Amniotic epithelial cell (primary cell): ENCODE data around the gene SPOCD1.
A peak's percentile ranks its signal among the peaks of the same experiment; 100 is the strongest.

Experiments
- DNase-seq: peaks from one replicate; pipeline ENCODE4 v3.0.0-alpha.2; 2010; ENCODE audit warnings: low read depth

Gene SPOCD1

DNA sequence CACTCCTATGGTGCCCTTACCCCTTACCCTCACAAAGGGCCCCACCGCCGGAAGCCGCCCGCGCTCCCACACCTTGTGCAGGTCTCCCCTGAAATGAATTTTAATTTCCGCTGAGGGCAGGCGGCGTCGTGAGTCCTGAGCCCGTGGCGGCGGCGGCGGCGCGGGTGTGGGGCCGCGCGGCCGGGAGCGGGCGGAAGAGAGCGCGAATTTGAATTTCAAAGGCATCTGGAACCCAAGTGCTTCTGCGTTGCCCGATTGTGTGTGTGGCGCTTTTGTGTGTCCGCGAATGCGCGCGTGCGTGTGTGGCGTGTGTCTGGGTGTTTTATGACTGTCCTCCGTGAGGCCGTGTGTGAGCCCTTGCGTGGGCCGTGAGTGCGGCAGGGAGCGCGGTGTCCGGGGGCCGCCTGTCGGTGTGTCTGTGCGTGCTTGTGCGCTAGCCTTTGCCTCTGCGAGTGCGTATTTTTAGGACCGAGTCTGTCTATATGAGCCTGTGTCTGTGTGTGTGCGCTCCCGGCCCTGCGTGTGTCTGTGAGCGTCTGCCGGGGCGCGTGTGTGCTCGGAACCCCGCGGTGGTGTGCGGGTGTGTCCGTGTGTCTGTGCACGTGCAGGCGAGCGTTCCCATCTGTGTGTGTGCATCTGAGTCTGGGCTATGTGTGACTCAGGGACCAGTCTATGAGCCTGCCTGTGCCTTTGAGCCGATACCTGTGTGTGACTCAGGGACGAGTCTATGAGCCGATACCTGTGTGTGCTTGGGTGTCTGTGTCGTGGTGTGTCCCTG, 43.7 kb downstream of the SPOCD1 start:
- no peak for DNase-seq

- no peak for DNase-seq
Observed at GRCh38 chr1:31769720-31770390, 46.0 kb downstream of the SPOCD1 start.

- DNase-seq, result no peak
Observed at GRCh38 chr1:31768939-31769704, 46.7 kb downstream of the SPOCD1 start.

- no peak for DNase-seq
Observed at GRCh38 chr1:31768407-31768907, 47.4 kb downstream of the SPOCD1 start.

DNA sequence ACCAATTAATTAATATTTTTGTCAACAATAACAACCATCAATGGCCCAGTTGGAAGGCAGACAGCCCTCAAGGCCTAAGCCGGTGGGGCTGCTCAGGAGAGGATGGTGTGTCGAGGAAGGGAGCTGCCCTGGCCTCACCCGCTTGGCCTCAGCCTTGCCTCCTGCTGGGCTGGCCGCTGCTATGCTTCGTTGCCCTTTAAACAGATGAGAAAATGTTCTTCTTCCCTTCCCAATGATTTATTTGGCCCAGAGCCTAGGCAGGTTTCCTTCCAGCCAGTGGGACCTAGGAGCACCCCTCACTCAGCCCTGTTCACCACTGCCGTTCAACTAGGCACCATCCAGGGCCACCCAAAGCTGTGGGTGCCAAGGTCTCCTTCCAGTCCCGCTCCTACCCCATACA, 48.6 kb downstream of the SPOCD1 start:
- DNase-seq, result no peak

GRCh38 chr1:31765516-31765915, 50.3 kb downstream of the SPOCD1 start:
- DNase-seq, result no peak

DNA sequence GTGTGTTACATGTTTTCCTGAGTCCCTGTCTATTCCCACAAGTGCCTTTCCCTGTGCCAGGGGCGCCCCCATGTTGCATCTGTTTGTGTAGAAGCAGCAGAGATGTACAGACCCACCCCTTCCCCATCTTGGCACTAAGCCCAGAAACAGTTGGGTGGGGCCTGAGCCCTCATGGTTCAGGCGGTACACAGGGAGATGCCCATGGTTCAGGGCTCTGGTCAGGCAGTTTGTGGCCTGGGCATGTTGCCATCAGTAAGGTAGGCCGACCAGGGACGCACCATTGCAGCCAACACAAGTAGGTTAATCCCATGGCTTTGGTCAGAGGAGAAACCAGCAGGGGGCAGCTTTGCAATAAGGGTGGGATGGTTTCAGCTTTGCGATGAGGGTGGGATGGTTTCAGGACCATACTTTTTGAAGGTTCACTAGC, 50.8 kb downstream of the SPOCD1 start:
- no peak for DNase-seq

DNA sequence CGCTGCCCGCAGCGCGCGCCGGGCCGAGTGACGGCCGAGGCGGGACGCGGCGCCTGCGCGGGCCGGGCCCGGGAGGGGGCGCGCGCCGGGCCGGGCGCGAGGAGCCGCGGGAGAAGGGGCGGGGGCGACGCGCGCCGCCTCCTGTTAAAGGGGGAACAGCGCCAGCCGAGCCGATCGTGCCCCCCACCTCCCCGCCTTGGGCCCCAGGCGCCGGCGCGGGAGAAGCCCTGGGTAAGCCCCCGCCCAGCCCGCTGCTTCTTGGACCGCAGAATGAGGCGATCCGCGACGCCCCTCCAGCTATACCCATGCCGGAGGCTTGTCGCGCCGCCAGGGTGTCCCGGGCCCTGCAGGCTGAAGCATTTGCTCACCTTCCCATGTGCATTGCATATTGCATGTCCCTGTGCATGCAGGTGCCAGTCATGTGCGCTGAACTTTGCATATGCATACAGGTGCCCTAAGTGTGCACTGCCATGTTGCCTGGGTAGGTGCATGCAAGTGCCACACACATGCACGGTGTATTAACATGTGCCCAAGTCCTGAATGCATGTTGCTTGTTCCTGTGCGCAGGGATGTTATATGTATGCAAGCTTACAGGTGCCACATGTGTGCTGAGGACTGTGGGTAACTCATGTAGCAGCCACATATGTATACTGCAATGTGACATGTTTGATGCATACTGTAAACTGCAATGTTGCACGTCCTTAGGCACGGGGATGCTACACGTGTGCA, 51.3 kb downstream of the SPOCD1 start, which contains the start of gene ADGRB2:
TSS of gene ADGRB2 (minus strand) at position 29 of the 729 bp plus-strand sequence. CDS start 7,119 bp downstream, outside the sequence.
- no peak for DNase-seq

DNA sequence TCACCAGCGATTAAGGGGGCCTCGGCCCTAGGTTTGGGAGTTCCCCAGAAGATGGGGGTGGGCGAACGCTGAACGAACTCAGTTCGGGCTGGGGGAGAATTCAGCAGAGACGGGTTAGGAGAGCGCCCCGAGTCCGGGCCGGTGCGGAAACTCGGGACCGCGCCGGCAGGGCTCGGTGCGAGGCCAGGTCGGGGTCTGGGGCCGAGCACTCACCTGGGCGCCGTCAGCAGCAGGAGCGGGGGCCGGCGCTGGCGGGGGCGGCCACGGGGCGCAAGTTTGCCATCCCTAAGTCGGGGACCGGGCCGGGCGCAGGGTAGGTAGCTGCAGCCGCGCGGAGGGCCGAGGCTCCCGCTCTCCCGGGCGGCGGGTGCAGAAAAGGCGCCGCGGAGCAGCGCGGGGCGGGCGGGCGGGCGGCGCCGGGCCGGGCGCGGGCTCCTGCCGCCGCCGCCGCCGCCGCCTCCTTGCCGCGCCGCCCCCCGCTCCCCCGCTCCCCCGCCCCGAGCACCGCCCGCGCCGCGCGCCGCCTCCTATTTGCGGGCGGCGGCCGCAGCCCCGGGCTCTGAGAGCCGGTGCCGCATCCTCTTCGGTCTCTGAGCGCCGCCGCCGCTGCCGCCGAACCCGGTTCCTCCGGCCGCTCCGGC, 52.0 kb downstream of the SPOCD1 start:
- DNase-seq, result no peak

GRCh38 chr1:31762726-31763670, 52.8 kb downstream of the SPOCD1 start:
- DNase-seq, result no peak

DNA sequence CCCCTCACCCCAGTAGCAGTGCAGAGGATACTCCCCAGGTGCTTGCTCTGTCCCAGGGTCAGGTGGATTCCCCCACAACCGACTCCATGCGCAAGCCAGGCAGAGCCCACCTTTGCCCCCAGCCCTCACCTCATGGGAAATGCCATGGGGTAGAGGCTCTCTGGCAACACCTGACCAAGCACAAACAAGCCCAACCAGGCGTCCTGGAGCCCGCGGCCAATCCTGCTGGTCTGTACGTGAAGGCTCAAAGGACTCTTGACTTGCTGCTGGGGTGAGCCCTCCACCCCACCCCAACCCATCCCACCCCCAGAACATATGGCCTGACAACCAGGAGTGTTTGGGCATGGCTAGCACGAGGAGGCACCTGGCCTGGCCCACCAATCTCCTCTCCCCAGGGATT, 53.5 kb downstream of the SPOCD1 start:
- DNase-seq, result no peak

DNA sequence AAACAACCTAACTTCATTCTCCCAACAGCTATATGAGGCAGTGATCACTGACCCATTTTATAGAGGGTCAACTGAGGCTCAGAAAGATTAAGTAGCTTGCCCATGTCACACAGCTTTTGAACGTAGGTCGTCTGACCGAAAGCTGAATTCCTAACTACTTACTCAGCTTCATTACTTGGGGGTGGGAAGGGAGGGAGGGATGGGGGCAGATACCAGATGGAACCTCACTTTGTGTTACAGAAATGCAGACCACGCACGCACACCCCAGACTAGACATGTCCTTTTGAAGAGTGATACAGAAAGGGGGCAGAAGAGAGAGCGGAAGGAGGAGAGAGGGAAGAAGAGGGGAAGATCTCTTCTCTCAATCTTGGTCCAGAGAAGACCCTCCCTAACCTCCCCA, 53.9 kb downstream of the SPOCD1 start:
- DNase-seq, result peak; percentile 41

DNA sequence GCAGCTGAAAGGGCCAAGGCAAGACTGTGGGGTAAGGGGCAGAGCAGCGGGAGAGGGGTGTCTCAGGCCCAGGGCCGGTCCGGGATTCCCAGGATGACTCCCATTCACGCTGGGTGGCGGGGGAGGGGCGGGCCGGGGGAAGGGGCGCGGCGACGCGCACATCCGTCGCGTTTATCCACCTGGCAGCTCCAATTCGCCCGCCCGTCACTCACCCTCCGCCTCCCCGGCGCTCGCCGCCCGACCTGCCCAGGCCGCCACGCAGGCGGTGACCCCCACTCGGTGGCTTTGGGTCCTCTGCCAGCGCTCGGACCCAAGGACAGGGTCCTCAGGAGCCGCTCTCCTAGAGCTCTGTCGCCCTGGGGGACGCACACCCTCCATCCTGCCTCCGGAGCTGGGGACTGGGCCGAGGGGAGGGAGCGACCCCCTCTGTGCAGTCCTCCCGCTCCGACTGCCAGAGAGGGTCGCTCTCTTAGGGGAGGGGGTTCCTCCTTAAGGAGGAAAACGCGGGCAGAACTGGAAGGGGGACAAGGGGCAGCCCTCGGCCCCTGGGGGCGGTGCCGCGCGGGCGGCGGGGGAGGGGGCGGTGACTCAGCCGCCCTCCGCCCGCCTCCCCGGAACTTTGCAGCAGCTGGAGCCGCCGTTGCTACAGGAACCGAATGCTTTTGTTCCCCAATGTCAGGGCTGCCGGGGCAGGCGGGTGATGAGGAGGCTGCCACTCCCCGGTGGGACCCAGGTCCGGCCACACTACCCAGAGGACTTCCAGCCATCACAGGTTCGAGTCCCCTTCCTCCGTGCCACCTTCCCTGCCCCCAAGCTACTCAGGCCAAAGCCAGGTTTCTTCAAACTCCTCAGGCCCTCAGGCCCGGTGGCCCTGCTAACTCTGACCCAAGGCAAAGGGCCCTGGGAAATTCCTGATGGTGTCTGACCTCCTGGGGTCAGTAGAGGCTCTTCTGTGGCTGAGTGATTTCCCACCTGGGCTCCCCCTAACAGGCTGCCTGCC, 55.1 kb downstream of the SPOCD1 start:
- DNase-seq, result no peak

- no peak for DNase-seq
Observed at GRCh38 chr1:31759298-31760023, 56.4 kb downstream of the SPOCD1 start.

DNA sequence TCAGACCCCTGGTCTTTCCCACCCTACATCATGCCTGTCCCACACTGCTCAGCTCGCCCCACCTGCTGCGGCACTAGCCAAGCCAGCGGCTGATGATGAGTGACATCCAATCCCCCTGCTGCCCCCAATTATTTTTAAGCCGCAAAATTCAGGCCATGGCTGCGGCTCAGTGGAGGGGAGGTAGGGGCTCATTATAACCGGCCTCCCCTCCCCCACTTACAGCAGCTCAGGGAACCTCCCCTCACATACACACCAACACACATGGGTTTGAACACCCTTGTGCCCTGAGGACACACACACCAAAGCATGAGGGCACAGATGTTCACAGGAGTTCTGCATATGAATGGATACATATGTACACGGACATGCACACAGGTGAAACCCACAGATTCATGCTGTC, 57.0 kb downstream of the SPOCD1 start:
- no peak for DNase-seq

DNA sequence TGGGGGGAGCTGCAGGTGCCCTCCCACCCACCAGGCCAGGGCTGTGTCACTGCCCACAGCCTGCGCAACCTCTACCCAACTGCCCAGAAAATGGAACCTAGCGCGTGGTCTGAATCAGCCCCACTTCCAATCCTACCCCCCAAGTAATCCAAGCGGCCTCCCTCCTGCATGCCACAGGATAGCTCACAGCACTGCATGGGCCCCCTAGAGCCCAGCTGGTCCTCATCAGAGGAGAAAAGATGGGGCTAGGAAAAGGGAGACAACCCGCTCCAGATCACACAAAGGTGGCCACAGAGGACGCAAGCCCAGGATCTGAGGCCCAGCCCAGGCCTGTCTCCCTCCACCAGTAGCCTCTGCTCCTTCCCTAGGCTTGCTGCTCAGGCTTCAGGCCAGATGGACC, 57.8 kb downstream of the SPOCD1 start:
- no peak for DNase-seq

GRCh38 chr1:31757204-31757679, 58.6 kb downstream of the SPOCD1 start:
- DNase-seq, result no peak

- DNase-seq, result no peak
Observed at GRCh38 chr1:31756578-31756977, 59.2 kb downstream of the SPOCD1 start.
